Adipocyte (in vitro differentiated cells): ENCODE results near the gene LAD1.

ENCODE experiments used
- DNase-seq: peaks from one replicate; pipeline ENCODE4 v3.0.0-alpha.2; 2015; ENCODE audit warnings: low read depth
- H3K27me3 ChIP-seq: replicated peaks from 2 replicates; pipeline ENCODE4 v1.7.0; 2013; ENCODE audit warnings: mild to moderate bottlenecking, low read length, moderate library complexity; ENCODE audit not compliant: control insufficient read depth, insufficient read depth
- H3K36me3 ChIP-seq: 2 replicates; pipeline ENCODE4 v1.7.0; 2013; ENCODE audit warnings: low read length, mild to moderate bottlenecking, moderate library complexity; ENCODE audit not compliant: control insufficient read depth, insufficient read depth, severe bottlenecking
- H3K4me1 ChIP-seq: 2 replicates; pipeline ENCODE4 v1.7.0; 2013; ENCODE audit warnings: mild to moderate bottlenecking, low read length, moderate library complexity; ENCODE audit not compliant: control insufficient read depth, insufficient read depth
- H3K4me3 ChIP-seq: 2 replicates; pipeline ENCODE4 v1.7.0; 2013; ENCODE audit warnings: mild to moderate bottlenecking, low read length, moderate library complexity
- H3K9ac ChIP-seq: 2 replicates; pipeline ENCODE4 v1.7.0; 2013; ENCODE audit warnings: mild to moderate bottlenecking, low read length, moderate library complexity
- H3K9me3 ChIP-seq: 2 replicates; pipeline ENCODE4 v1.7.0; 2013; ENCODE audit warnings: mild to moderate bottlenecking, low read length, moderate library complexity; ENCODE audit not compliant: control insufficient read depth

LAD1 gene

DNA sequence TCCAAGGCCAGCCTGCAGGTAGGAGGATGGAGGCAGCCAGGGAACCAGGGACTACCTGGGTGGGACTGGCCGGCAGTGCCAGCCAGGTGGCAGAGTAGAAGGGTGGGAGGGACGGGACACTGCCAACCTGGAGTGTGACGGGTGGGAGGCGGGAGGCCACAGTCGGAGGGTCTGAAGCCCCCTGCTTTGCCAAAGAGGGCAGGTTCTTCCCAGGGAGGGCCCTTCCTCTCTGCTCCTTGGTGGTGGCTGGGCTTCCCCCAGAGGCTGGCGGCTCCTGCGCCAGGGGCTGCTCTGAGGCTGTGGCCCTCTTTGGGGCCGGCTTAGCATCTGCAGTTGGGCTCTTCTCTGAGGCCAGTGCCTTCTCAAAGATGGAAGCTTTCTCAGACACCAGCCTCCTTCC is 12.9 kb downstream of the LAD1 start:
- Histone ChIP-seq H3K9me3 (no peaks in the 10 kb centered on the region), H3K27me3 (peaks cover 21% of the 10 kb centered on the region), H3K4me3 (no peak overlapping the region), H3K4me1 (peaks cover 15% of the 10 kb centered on the region), H3K36me3 (no peaks in the 10 kb centered on the region), H3K9ac (no peak overlapping the region)
- DNase-seq = no peak

DNA sequence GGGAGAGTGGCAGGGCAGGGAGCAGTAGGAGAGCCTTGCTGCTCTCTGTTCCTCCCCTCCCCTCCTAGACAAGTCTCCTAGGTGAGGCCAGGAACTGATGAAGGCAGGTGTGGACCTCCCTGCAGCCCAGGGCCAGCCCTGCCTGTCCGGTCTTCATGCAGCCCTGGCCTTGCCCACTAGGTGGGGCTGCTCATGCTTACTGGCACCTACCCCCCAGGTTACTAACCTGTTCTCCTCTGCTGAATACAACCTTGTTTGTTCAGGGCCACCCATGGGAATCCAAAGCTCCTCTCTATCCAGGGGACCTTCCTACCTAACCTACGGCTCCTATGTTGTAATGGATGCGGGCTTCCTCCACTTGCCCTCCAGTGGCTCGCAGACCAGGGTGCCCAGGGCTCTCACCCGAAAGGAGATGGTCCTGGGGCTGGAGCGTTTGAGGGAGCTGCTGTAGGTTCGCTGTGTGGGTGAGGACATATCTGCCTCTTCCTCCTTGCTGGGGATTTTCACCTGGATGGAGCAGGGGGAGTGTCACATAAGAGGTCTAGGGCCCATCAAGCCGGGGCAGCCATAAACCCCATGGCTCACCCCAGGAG is 13.7 kb downstream of the LAD1 start:
- Histone ChIP-seq H3K9ac (no peak overlapping the region), H3K27me3 (peaks cover 19% of the 10 kb centered on the region), H3K9me3 (no peaks in the 10 kb centered on the region), H3K36me3 (no peaks in the 10 kb centered on the region), H3K4me3 (no peak overlapping the region), H3K4me1 (peaks cover 15% of the 10 kb centered on the region)
- peak; percentile 51 for DNase-seq

- no peak for DNase-seq
- H3K4me1 ChIP-seq = peaks cover 15% of the 10 kb centered on the region
- no peaks in the 10 kb centered on the region for H3K36me3 ChIP-seq
- H3K9me3 ChIP-seq = no peaks in the 10 kb centered on the region
- no peak overlapping the region for H3K9ac ChIP-seq
- H3K27me3 ChIP-seq = peaks cover 19% of the 10 kb centered on the region
- H3K4me3 ChIP-seq = no peak overlapping the region
Measured at GRCh38 chr1:201384406-201384782, 14.7 kb downstream of the LAD1 start.

DNA sequence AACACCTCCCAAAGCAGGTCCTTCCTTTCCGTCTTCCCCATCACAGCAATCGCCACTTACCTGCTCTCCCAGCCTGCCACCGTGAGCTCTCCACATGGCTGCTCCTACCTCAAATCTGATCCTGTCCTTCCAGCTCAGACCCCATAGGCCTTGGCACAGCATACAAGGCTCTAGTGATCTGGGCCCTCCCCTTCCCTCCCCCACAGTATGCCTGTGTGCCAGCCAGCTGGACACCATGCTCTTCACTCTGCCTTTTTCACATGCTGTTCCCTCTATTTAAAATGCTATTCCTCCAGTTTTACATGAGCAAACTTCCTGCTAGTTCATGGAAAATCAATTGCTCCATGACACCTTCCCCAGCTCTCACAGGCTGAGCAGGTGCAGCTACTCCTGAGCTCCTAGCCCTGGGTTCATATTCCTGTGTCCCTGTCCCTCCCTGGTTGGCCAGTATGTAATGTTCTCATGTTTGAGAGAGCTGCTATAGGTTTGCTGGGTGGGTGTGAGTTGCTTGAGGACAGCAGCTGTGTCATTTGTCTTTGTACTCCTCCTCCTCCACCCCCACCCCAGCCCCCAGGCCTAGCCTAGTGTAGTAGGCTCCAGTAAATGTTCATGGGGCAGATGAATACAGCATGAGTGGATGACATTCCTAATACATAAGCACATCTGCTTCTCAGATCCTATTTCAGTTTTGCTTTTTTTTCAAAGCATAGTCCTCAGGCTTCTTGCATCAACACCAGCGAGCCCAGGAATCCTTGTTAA is 15.3 kb downstream of the LAD1 start:
- H3K4me3 ChIP-seq = no peak overlapping the region
- H3K4me1 ChIP-seq = peaks cover 15% of the 10 kb centered on the region
- H3K27me3 ChIP-seq = peaks cover 13% of the 10 kb centered on the region
- no peaks in the 10 kb centered on the region for H3K9me3 ChIP-seq
- H3K36me3 ChIP-seq = no peaks in the 10 kb centered on the region
- H3K9ac ChIP-seq = no peak overlapping the region
- peak; percentile 92 for DNase-seq

DNA sequence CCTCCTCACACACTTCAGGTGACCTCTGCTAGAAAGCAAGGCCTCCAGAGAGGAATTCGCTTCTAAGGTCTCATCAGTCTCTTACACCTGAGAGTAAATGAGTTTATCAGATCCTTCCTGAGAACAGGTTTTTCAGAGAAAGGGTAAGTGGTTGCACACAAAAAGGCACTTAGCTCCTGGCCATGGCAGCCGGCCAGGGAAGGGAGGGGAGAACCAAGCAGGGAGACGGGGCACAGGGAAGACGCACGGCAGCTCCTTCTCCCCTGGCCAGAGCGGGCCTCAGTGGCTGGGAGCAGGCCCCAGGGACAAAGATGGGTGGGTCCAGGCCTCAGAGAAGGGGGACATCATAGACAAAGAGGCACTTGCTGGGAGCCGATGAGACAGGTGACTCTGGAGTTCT is 18.0 kb downstream of the LAD1 start:
- DNase-seq = no peak
- H3K4me1 ChIP-seq = peaks cover 15% of the 10 kb centered on the region
- H3K36me3 ChIP-seq = no peaks in the 10 kb centered on the region
- H3K9me3 ChIP-seq = no peaks in the 10 kb centered on the region
- H3K9ac ChIP-seq = no peak overlapping the region
- no peak overlapping the region for H3K4me3 ChIP-seq
- peaks cover 6% of the 10 kb centered on the region for H3K27me3 ChIP-seq

DNA sequence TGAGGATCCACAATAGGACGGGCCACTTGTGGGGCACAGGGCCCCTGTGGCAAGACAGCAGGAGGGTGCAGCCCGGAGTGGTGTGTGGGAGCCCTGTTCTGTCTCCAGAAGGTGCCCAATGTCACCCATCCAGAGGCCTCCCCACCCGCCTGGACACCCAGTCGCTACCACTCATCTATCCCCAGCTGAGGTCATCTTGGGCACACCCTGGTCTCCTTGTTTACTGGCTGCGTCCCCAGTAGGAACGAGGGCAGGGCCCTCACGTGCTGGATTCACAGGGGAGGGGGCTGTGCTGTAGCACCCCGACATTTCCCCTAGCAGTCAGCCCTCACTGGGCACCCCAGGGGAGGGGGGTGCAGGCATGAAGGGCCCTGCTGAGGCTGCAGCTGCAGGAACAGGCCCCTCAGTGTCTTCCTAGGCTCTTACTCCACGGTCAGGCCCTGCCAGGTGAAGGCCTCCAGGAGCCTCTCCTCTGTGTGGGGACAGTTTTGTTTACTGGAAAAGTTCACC is 19.3 kb downstream of the LAD1 start:
- Histone ChIP-seq H3K27me3 (peaks cover 20% of the 10 kb centered on the region), H3K36me3 (no peaks in the 10 kb centered on the region), H3K9ac (no peak overlapping the region), H3K4me1 (peaks cover 14% of the 10 kb centered on the region), H3K4me3 (no peak overlapping the region), H3K9me3 (no peaks in the 10 kb centered on the region)
- no peak for DNase-seq

DNA sequence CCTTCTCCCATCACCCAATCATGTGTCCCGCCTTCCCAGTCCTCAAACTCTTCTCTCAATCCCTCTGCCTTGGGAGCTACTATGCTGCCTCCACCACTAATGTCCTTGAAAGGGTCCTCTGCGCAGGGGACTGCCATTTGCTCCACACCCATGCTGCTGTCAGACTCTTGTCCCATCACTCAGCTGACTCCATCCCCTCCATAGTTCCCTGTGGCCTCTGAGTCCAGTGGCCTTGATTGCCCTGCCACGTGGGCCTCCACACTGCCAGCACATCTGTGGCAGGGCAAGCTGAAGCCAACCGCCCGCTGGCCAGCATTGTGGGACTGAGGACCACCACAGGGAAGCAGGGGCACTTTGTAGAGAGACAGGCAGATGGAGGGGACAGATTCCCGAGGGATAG is 20.3 kb downstream of the LAD1 start:
- H3K9me3 ChIP-seq = no peaks in the 10 kb centered on the region
- peaks cover 30% of the 10 kb centered on the region for H3K27me3 ChIP-seq
- no peaks in the 10 kb centered on the region for H3K36me3 ChIP-seq
- no peak for DNase-seq
- H3K4me3 ChIP-seq = no peak overlapping the region
- no peak overlapping the region for H3K9ac ChIP-seq
- H3K4me1 ChIP-seq = peaks cover 4% of the 10 kb centered on the region

DNA sequence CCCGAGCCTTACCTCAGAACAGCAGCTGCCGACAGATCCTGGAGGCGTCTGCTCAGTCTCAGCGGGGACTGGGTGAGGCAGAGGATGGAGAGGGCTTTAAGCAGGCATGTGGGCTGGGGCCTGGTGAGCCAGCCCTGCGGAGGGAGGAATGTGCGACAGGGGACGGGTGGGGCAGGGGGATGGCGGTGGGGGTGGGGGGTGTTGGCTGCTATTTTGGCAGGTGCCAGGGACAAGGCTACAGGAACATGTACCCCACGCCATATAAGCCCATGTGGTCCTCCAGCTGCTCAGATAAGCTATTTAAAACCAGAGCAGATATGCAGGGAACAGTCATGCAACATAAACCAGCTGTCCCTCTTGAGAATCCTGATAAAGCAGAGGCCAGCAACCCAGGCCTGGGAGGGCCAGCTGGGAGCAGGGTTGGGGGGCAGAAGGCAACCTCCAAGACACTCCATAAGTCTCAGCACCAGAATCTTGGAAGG is 21.5 kb downstream of the LAD1 start, which contains the start of gene TNNT2:
TNNT2 (minus strand) TSS at position 70 of the 482 bp plus-strand sequence. CDS start 4,426 bp downstream, outside the sequence.
- Histone ChIP-seq H3K27me3 (peaks cover 41% of the 10 kb centered on the region), H3K4me3 (no peak within 1 kb of the TSS), H3K9me3 (no peaks in the 10 kb centered on the region), H3K9ac (no peak within 1 kb of the TSS), H3K4me1 (no peaks in the 10 kb centered on the region), H3K36me3 (no peaks in the 10 kb centered on the region)
- no peak for DNase-seq

DNA sequence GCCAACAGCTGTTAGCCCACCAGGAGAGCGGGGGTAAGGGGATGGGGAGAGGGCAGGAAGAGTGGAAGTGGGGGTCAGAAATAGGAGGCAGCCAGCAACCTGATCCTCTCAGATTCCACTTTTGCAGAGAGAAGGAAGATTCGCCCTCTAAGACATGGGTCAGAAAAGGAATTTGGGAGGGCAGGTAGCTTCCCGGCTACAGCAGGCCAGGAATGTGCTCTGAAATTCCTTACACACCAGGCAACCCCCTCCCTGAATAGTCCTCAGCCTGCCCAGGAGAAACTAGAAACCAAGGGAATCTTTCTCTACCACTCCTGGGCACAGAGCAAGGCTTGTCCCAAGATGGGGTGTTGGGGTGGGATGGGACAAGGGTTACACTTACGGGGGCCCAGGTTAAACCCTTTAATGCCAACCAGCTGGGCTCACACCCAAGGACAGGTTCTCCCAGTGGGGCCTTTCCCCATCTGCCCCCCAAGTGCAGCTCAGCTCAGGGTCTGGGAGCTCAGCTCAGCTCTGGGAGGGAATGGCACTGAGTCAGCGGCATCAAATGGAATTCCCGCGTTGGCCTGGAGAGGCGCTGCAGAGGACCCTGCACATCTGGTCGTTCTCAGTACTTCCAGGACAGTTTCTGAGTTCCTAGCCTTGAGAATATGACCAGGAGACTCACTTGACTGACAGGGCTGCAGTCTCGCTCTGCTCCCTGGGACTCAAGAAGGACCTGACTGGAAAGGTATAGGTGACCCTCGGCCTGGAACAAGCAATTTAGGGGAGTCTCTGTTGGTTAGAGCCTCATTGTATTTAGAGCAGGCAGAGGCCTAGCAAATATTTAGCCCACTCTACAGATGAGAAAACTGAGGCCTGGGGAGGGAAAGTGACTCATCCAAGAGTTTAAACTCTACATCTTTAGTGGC is 22.4 kb downstream of the LAD1 start:
- Histone ChIP-seq H3K4me3 (no peak overlapping the region), H3K36me3 (no peaks in the 10 kb centered on the region), H3K27me3 (peaks cover 51% of the 10 kb centered on the region), H3K9me3 (no peaks in the 10 kb centered on the region), H3K4me1 (no peaks in the 10 kb centered on the region), H3K9ac (no peak overlapping the region)
- DNase-seq = peak; percentile 52

DNA sequence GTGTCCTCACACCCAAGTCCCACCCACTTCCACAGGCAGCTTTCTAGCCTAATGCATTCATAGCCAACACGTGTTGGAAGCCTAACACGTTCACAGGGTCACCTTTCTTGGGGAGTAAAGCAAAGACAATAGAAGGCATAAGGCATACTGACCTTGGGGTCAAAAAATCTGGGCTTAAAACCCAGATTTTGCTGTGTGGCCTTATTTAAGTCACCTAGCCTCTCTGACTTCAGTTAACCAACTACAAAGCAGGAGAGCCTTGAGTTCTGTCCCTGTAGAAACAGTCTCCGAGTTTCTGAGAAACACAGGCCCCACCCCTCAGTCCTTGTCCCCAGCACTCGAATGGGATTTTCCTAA is 23.0 kb downstream of the LAD1 start:
- no peak for DNase-seq
- Histone ChIP-seq H3K9me3 (no peaks in the 10 kb centered on the region), H3K36me3 (no peaks in the 10 kb centered on the region), H3K4me3 (no peak overlapping the region), H3K4me1 (no peaks in the 10 kb centered on the region), H3K27me3 (peaks cover 57% of the 10 kb centered on the region), H3K9ac (no peak overlapping the region)

DNA sequence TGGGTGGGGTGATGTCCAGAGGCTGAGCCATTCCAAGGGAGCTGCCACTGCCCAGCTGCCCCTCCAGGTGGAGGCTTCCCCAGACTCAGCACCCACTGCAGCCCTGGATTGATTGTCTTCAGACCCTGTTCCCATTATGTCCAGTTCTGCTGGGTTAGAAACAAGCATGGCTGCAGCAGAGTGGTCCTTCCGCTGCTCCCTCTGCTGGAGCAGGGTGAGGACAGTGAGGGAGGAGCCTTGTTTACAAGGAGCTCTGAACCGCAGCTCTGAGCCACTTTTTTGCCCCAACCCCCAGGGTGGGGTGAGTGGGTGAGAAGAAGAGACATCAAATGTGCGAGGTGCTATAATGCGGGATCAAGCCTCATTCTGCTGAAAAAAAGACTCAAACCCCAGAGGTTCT is 24.0 kb downstream of the LAD1 start:
- DNase-seq = no peak
- H3K9me3 ChIP-seq = no peaks in the 10 kb centered on the region
- H3K9ac ChIP-seq = no peak overlapping the region
- H3K36me3 ChIP-seq = no peaks in the 10 kb centered on the region
- no peaks in the 10 kb centered on the region for H3K4me1 ChIP-seq
- H3K4me3 ChIP-seq = no peak overlapping the region
- H3K27me3 ChIP-seq = peaks cover 66% of the 10 kb centered on the region
